NT2/D1 (cell line): ENCODE measurements around the gene ZSCAN31.

Experiments
- SUZ12 ChIP-seq: IDR thresholded peaks from 2 replicates; pipeline ENCODE4 v1.6.1; 2011; ENCODE audit not compliant: insufficient read length, insufficient read depth; ENCODE audit errors: extremely low read depth
- YY1 ChIP-seq: IDR thresholded peaks from 2 replicates; pipeline ENCODE4 v1.6.1; 2011; ENCODE audit not compliant: insufficient read length, insufficient read depth
- ZNF274 ChIP-seq: IDR thresholded peaks from 2 replicates; pipeline ENCODE4 v1.6.1; 2011; ENCODE audit warnings: mild to moderate bottlenecking, low read depth, low read length

- TF ChIP-seq SUZ12 (no peak), ZNF274 (no peak), YY1 (no peak)
Measured at GRCh38 chr6:28368522-28368921, 32.6 kb upstream of the ZSCAN31 start.
